AG20443 (cell line): ENCODE measurements around the gene DCLK3.

Source experiments
- DNase-seq: peaks from one replicate; pipeline ENCODE4 v3.0.0; 2012; ENCODE audit warnings: low spot score, mixed read lengths

Gene DCLK3

GRCh38 chr3:36669764-36670163 is 94.6 kb downstream of the DCLK3 start:
- DNase-seq: no peak

GRCh38 chr3:36666166-36666565 is 98.2 kb downstream of the DCLK3 start:
- DNase-seq: no peak

DNA sequence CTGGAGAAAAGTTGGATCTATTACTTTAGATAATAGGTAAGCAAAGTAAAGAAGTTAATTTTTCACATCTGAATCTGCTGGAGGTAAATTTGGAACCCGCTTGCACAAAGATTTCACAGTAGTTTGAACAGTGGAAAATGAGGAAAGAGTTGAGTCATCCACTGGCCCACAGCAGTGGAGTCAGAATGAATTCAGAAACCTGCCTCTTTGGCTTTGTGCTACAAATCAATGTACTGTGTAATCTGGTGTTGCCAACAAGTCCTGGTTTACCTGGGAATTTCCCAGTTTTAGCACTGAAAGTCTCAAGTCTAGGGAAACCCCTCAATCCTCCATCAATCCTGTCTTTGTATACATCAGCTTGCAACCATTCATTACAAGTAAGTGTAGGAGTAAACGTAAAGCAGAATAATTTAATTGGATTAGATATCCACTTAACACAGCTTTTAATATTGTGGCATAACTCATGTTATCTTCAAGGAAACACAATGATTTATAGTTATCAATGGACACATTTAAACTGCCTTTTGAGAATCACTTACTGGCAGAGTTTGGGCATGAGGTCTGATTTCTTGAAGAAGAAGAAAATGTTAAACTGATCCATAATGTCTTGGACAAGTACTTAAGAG is 100.6 kb downstream of the DCLK3 start:
- peak; percentile 36 for DNase-seq

- no peak for DNase-seq
Observed at GRCh38 chr3:36662626-36663025, 101.7 kb downstream of the DCLK3 start.
